K562 (cell line): ENCODE measurements around the gene NCKIPSD. TPM values are rescaled to one million over a fixed set of nuclear protein-coding genes. Genes with fewer than 3 reads are reported as not detected.

Experiments used
- ATAC-seq: fragments of 200-7000 bp; cut with Tn5 transposase; 3 replicates; pipeline ENCODE4 v1.9.1; 2020; ENCODE audit warnings: moderate library complexity
- BruUV-seq: library from RNA; stranded (reverse); fragments of 400-500 nt; replicated peaks from 2 replicates; lab custom pipeline; 2021; lab: Mats Ljungman, UMichigan
- CTCF ChIA-PET: fragments of 300-600 bp; formaldehyde crosslinking; extraction: SDS; loops from one replicate; lab custom pipeline; 2021; ENCODE audit warnings: low intra/inter-chr PET ratio; lab: Yijun Ruan, JAX
- POLR2A ChIA-PET: fragments of 300-600, 350-650 bp; sonication (Branson Sonifier 250); formaldehyde crosslinking; extraction: SDS; loops from one replicate; lab custom pipeline; 2021; ENCODE audit warnings: antibody characterized with exemption, inconsistent platforms; lab: Yijun Ruan, JAX
- DNase-seq, 4 experiments: peaks; one replicate each; pipeline versions ENCODE4 v3.0.0 to v3.0.0-alpha.2; 2011 to 2018; ENCODE audit warnings: low spot score in 3 of 4, mixed read lengths in 3 of 4; ENCODE audit errors: extremely low read depth in 1 of 4
- FAIRE-seq: peaks from 2 replicates; lab custom pipeline; 2011; peaks lifted over from hg19 to GRCh38; lab: Jason Lieb, UNC
- H2AFZ ChIP-seq: 2 replicates; pipeline ENCODE4 v1.6.0; 2011; ENCODE audit warnings: low read depth, low read length, control low read depth, inconsistent platforms
- H3K27ac ChIP-seq: fragments of 200-600 bp; 3 replicates; pipeline ENCODE4 v1.8.0; 2011; ENCODE audit warnings: low read depth, mild to moderate bottlenecking, control low read depth, inconsistent platforms, low read length, moderate library complexity, mixed read lengths; ENCODE audit errors: extremely low read depth
- H3K27me3 ChIP-seq, 2 experiments: fragments of 300-600 bp in 1 of 2; 2 replicates in 1 of 2; 3 replicates in 1 of 2; pipeline versions ENCODE4 v1.6.0 to v1.8.0; 2011; ENCODE audit warnings: inconsistent platforms in 2 of 2, low read length in 2 of 2, mild to moderate bottlenecking in 1 of 2, mixed read lengths in 1 of 2, moderate library complexity in 1 of 2; ENCODE audit not compliant: control insufficient read depth in 2 of 2, insufficient read depth in 2 of 2
- H3K36me3 ChIP-seq: fragments of 300-600 bp; 3 replicates; pipeline ENCODE4 v1.8.0; 2011; ENCODE audit warnings: mild to moderate bottlenecking, low read length, inconsistent platforms; ENCODE audit not compliant: control insufficient read depth, insufficient read depth
- H3K4me1 ChIP-seq, 2 experiments: fragments of 200-600 bp in 1 of 2; replicated peaks in 1 of 2; 2 replicates in 1 of 2; 3 replicates in 1 of 2; pipeline versions ENCODE4 v1.5.1 to v1.8.0; 2011; ENCODE audit warnings: inconsistent platforms in 2 of 2, low read length in 2 of 2, mild to moderate bottlenecking in 1 of 2, mixed read lengths in 1 of 2, moderate library complexity in 1 of 2; ENCODE audit not compliant: control insufficient read depth in 2 of 2, insufficient read depth in 2 of 2
- H3K4me2 ChIP-seq: 2 replicates; pipeline ENCODE4 v1.6.1; 2011; ENCODE audit warnings: low read length, control low read depth, inconsistent platforms, mixed read lengths; ENCODE audit not compliant: insufficient read depth
- H3K4me3 ChIP-seq: fragments of 200-600 bp; sonication (generic), shearing (Covaris generic); 2 replicates; pipeline ENCODE4 v1.5.1; 2016; ENCODE audit warnings: control low read depth, inconsistent platforms
- H3K79me2 ChIP-seq: fragments of 200-600 bp; 3 replicates; pipeline ENCODE4 v1.8.0; 2011; ENCODE audit warnings: low read length, inconsistent platforms; ENCODE audit not compliant: control insufficient read depth, insufficient read depth
- H3K9ac ChIP-seq, 2 experiments: 2 replicates each; pipeline versions ENCODE4 v1.6.0 to v1.6.1; 2011; ENCODE audit warnings: low read depth in 2 of 2, low read length in 2 of 2, control low read depth in 1 of 2, inconsistent platforms in 1 of 2, mild to moderate bottlenecking in 1 of 2, mixed read lengths in 1 of 2; ENCODE audit not compliant: insufficient read depth in 1 of 2
- H3K9me1 ChIP-seq: one replicate; pipeline ENCODE4 v1.6.0; 2011; ENCODE audit warnings: inconsistent platforms, mild to moderate bottlenecking, low read length, moderate library complexity; ENCODE audit not compliant: control insufficient read depth, insufficient read depth
- H3K9me3 ChIP-seq: replicated peaks from 2 replicates; pipeline ENCODE4 v1.5.1; 2011; ENCODE audit warnings: low read depth, low read length, inconsistent platforms; ENCODE audit not compliant: control insufficient read depth, insufficient read depth
- H4K20me1 ChIP-seq: replicated peaks from 2 replicates; pipeline ENCODE4 v1.6.1; 2011; ENCODE audit warnings: low read length, inconsistent platforms, mixed read lengths; ENCODE audit not compliant: control insufficient read depth, insufficient read depth
- EGR1 ChIP-seq: fragments of 450-650 bp; conservative IDR thresholded peaks from 2 replicates; pipeline ENCODE4 v1.6.1; 2017; ENCODE audit warnings: mild to moderate bottlenecking
- SPI1 ChIP-seq: IDR thresholded peaks from 2 replicates; pipeline ENCODE4 v1.6.1; 2011; ENCODE audit warnings: low read depth, low read length, control low read depth, borderline replicate concordance
- ZNF589 ChIP-seq: fragments of 200-800 bp; sonication (Bioruptor generic); IDR thresholded peaks from 2 replicates; pipeline ENCODE4 v1.6.1; 2016; ENCODE audit warnings: low read depth, missing genetic modification characterization, missing compliant biosample characterization
- ZZZ3 ChIP-seq: fragments of 450-650 bp; IDR thresholded peaks from 2 replicates; pipeline ENCODE4 v1.6.1; 2016; ENCODE audit warnings: antibody characterized with exemption, mild to moderate bottlenecking, moderate library complexity
- WGBS: fragments of 100-300 bp; shearing (Covaris generic); methylation state at CpG from one replicate; pipeline ENCODE4 v1.1.6; 2016; ENCODE audit warnings: low coverage, mixed read lengths; ENCODE audit not compliant: insufficient coverage; ENCODE audit errors: missing lambda C conversion rate; 5-methylcytosine and 5-hydroxymethylcytosine counted together
- in situ Hi-C: fragments of 300-500 bp; cut with MboI; formaldehyde crosslinking; loops from 4 replicates; pipeline ENCODE4 v1.15.0; 2018; ENCODE audit warnings: inconsistent platforms, mixed read lengths
- intact Hi-C: fragments of 100-400 bp; cut with micrococcal nuclease; formaldehyde crosslinking; loops from 2 replicates; pipeline ENCODE4 v1.14.2; 2022
- polyA plus RNA-seq, 8 experiments: library from polyadenylated mRNA; depleted of rRNA in 4 of 8; stranded (reverse) in 5 of 8; unstranded in 3 of 8; fragments of >200 nt; fragmentation: Nextera tagmentation in 2 of 8; fragmentation: Illumina TruSeq in 1 of 8; extraction: Ambion mirVana in 2 of 8; extraction: Trizol in 1 of 8; gene quantifications; 2 replicates each; pipeline versions ENCODE4 v1.2.1 to v1.2.3, GENCODE V29; 2011 to 2014; ENCODE audit warnings: inconsistent platforms in 1 of 8, missing spikeins in 1 of 8
- total RNA-seq, 7 experiments: library from RNA; depleted of rRNA in 6 of 7; stranded (reverse); fragments of >200 nt in 6 of 7; fragmentation: Illumina TruSeq in 2 of 7; extraction: Trizol in 2 of 7; gene quantifications; 2 replicates each; pipeline versions ENCODE4 v1.2.1 to v1.2.3, GENCODE V29; 2011 to 2021; ENCODE audit warnings: low replicate concordance in 1 of 7
- TF ChIP-seq, protein P1 (sequence below): fragments of 250-450 bp; sonication (Bioruptor Pico); IDR thresholded peaks from 2 replicates; pipeline ENCODE4 v1.9.0; 2021; ENCODE audit warnings: mild to moderate bottlenecking, inconsistent platforms
- TF ChIP-seq, protein P2 (sequence below): fragments of 200-800 bp; sonication (Bioruptor generic); IDR thresholded peaks from 2 replicates; pipeline ENCODE4 v1.6.1; 2017; ENCODE audit warnings: missing genetic modification characterization, missing compliant biosample characterization
- TF ChIP-seq, protein P3 (sequence below): sonication (generic); formaldehyde crosslinking; IDR thresholded peaks from 2 replicates; pipeline ENCODE4 v1.8.0; 2022; ENCODE audit warnings: missing genetic modification reagents, mild to moderate bottlenecking, moderate library complexity, borderline replicate concordance

The NCKIPSD gene
- total and polyA plus RNA-seq, 9 of the 15 experiments (the other 6 are each of a cell fraction or from before 2014, with no cell fraction given) = 0.49 to 24.4 (median 12.3) TPM

DNA sequence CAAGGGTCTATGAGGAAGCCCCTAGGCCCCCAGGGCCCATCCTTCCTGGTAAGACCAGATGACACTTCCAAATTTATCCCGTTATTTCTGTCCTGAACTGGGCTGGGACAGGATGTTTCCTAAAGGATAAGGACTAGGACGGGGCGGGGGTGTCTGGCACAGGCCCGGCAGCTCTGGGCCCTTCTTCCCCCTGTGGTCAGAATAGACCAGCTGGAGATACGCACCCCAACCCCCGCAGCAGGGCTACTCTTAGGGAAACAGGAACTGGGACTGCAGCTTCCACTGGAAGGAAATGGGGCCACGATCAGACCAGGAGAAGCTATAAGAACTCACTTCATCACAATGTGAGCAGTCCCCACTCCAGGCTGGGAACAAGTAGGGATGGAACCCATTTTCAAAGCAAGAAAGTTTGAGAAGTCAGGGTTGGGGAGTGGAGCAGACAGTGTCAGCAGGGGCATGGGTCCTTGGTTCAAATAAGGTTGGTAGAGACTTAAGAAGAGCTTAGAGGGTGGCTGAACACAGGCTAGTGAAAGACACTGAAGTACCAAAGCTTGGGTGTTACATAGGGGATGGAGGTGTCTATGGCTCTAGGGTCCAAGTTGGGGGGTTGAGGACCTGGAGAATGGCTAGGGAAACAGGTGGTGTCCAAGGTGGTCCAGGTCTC is 1.1 kb downstream of the NCKIPSD start:
- ATAC-seq (peak; percentile 13), DNase-seq (peak; percentile 38 to 53 (median 46)), FAIRE-seq (peak; percentile 69)
- BruUV-seq = no TSS peak
- intact Hi-C loops (no loop called here), in situ Hi-C loops (no loop called here)
- H3K79me2 ChIP-seq = peaks cover 27% of the 10 kb centered on the region
- peak overlapping the region; percentile 59 to 87 for H3K9ac ChIP-seq
- peaks cover 21 to 30% of the 10 kb centered on the region in 2 experiments; a peak in 4 of 5 replicates for H3K4me1 ChIP-seq
- no peaks in the 10 kb centered on the region for H3K9me3 ChIP-seq
- POLR2A ChIA-PET = interaction anchor here (0.6 to 1.7 kb wide), 7 partner anchors 9 to 956 kb away, joined by 3 to 7 read pairs (median 3); no protein-coding TSS in a partner anchor
- CTCF ChIA-PET = interaction anchor here (0.6 to 1.1 kb wide), 2 partner anchors 49 to 267 kb away, joined by 3 read pairs; partner anchors contain the start of gene SLC26A6
- TF ChIP-seq, protein P1, sequence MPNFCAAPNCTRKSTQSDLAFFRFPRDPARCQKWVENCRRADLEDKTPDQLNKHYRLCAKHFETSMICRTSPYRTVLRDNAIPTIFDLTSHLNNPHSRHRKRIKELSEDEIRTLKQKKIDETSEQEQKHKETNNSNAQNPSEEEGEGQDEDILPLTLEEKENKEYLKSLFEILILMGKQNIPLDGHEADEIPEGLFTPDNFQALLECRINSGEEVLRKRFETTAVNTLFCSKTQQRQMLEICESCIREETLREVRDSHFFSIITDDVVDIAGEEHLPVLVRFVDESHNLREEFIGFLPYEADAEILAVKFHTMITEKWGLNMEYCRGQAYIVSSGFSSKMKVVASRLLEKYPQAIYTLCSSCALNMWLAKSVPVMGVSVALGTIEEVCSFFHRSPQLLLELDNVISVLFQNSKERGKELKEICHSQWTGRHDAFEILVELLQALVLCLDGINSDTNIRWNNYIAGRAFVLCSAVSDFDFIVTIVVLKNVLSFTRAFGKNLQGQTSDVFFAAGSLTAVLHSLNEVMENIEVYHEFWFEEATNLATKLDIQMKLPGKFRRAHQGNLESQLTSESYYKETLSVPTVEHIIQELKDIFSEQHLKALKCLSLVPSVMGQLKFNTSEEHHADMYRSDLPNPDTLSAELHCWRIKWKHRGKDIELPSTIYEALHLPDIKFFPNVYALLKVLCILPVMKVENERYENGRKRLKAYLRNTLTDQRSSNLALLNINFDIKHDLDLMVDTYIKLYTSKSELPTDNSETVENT = no peak
- TF ChIP-seq EGR1 = 0 out of 2 replicates have a peak, but pooled peaks have one; percentile 19
- TF ChIP-seq SPI1 = peak; percentile 88
- TF ChIP-seq ZNF589 = no peak
- TF ChIP-seq, protein P2, sequence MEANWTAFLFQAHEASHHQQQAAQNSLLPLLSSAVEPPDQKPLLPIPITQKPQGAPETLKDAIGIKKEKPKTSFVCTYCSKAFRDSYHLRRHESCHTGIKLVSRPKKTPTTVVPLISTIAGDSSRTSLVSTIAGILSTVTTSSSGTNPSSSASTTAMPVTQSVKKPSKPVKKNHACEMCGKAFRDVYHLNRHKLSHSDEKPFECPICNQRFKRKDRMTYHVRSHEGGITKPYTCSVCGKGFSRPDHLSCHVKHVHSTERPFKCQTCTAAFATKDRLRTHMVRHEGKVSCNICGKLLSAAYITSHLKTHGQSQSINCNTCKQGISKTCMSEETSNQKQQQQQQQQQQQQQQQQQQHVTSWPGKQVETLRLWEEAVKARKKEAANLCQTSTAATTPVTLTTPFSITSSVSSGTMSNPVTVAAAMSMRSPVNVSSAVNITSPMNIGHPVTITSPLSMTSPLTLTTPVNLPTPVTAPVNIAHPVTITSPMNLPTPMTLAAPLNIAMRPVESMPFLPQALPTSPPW (CRISPR knock-in tag) = peak; percentile 51
- no peak for TF ChIP-seq ZZZ3
- TF ChIP-seq, protein P3, sequence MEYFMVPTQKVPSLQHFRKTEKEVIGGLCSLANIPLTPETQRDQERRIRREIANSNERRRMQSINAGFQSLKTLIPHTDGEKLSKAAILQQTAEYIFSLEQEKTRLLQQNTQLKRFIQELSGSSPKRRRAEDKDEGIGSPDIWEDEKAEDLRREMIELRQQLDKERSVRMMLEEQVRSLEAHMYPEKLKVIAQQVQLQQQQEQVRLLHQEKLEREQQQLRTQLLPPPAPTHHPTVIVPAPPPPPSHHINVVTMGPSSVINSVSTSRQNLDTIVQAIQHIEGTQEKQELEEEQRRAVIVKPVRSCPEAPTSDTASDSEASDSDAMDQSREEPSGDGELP = peak; percentile 95
- peak overlapping the region; percentile 54; the same call in 2 of the 3 replicates for H3K27ac ChIP-seq
- H3K36me3 ChIP-seq = peaks cover 67% of the 10 kb centered on the region
- peak overlapping the region; percentile 88 for H3K4me3 ChIP-seq
- H3K9me1 ChIP-seq = no peaks in the 10 kb centered on the region
- H3K27me3 ChIP-seq = no peaks in the 10 kb centered on the region
- 11% methylated on average over 3 of the region's 7 CpGs for WGBS
- peak overlapping the region; percentile 39; the same call in 1 of the 2 replicates for H2AFZ ChIP-seq
- peak overlapping the region; percentile 91 for H3K4me2 ChIP-seq
- H4K20me1 ChIP-seq = peaks cover 13% of the 10 kb centered on the region; the same call in 1 of the 2 replicates
